Ovary (tissue), 3 donors: Measurements from ENCODE around the gene SH3GLB2.

Source experiments
- CTCF ChIP-seq, 3 donors: fragments of 450-650 bp in 2 of 3; fragments of 200-600 bp in 1 of 3; IDR thresholded peaks; one replicate each; pipeline versions ENCODE4 v1.5.1 to v1.8.0; 2016 to 2022; ENCODE audit warnings: antibody characterized with exemption in 3 of 3, mild to moderate bottlenecking in 1 of 3
- EP300 ChIP-seq: sonication (generic); formaldehyde crosslinking; IDR thresholded peaks from one replicate; pipeline ENCODE4 v1.6.1; 2017; ENCODE audit warnings: antibody characterized with exemption
- POLR2A ChIP-seq: fragments of 450-650 bp; IDR thresholded peaks from one replicate; pipeline ENCODE4 v1.6.1; 2017; ENCODE audit warnings: antibody characterized with exemption, mild to moderate bottlenecking, moderate library complexity
- donor health status: DM: no; HTN: no; CAD: no.

DNA sequence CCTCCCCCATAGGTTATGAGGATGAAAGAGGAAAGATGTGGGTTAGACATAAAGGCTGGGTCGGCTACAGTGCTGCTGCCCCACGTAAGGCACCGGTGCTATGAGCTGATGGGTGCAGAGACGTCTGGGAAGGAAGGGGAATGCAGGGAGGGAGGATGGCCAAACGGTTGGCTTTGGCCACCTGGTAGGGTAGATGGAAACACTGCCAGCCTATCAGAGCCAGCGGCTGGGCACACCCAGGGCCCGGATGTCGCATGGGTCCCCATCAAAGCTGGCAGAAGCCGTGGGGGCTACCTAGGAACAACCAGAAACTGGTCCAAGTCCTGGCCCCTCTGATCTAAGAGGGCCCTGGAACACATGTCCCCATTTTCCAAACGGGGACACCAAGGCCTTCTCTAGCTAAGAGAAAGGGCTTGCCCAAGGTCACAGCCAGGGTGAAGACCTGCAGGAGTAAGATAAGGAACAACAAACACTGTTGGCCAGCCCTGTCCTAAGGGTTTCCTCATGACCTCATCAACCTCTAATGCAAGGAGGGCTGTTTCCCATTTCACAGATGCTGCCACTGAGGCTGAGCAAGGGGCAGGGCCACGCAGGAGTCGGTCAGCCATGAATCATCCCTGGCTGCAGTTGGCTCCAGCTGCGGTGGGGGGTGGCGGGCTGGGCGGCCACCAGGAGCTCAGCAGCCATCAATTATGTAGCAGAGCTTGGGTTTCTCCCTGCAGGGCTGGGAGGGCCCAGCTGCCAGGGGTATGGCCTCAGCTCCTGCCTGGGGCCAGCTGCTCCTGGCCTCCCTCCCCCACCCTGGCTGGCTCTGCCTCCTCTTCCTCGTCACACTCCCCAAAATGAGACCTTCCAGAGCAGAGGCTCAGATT lies 4.9 kb downstream of the SH3GLB2 start:
- TF ChIP-seq EP300: no peak
- no peak for TF ChIP-seq CTCF (IDR thresholded peaks at IDR 0.05)
- no peak for TF ChIP-seq POLR2A
